Hepatocyte (in vitro differentiated cells): Measurements from ENCODE around the gene GCH1. TPM values are rescaled to one million over a fixed set of nuclear protein-coding genes. Genes with fewer than 3 reads are reported as not detected.

Source experiments
- DNase-seq: peaks from one replicate; pipeline ENCODE4 v3.0.0-alpha.2; 2016; ENCODE audit warnings: low spot score
- H2AFZ ChIP-seq: fragments of 200-600 bp; sonication (generic); 2 replicates; pipeline ENCODE4 v1.6.0; 2016; ENCODE audit warnings: antibody characterized with exemption, mild to moderate bottlenecking
- H3K27ac ChIP-seq: fragments of 200-600 bp; sonication (generic); 2 replicates; pipeline ENCODE4 v1.5.1; 2016; ENCODE audit warnings: mild to moderate bottlenecking
- H3K27me3 ChIP-seq: fragments of 200-600 bp; sonication (generic); 2 replicates; pipeline ENCODE4 v1.6.1; 2016
- H3K36me3 ChIP-seq: fragments of 200-600 bp; sonication (generic); replicated peaks from 2 replicates; pipeline ENCODE4 v1.5.1; 2016; ENCODE audit warnings: low read depth; ENCODE audit not compliant: insufficient read depth
- H3K4me1 ChIP-seq: fragments of 200-600 bp; sonication (generic); 2 replicates; pipeline ENCODE4 v1.5.1; 2016; ENCODE audit warnings: mild to moderate bottlenecking, moderate library complexity; ENCODE audit not compliant: insufficient read depth
- H3K4me2 ChIP-seq: fragments of 200-600 bp; sonication (generic); 2 replicates; pipeline ENCODE4 v1.6.0; 2016
- H3K4me3 ChIP-seq: fragments of 200-600 bp; sonication (generic); 2 replicates; pipeline ENCODE4 v1.5.1; 2016; ENCODE audit warnings: mild to moderate bottlenecking
- H3K79me2 ChIP-seq: fragments of 200-600 bp; sonication (generic); 2 replicates; pipeline ENCODE4 v1.6.0; 2017; ENCODE audit warnings: mild to moderate bottlenecking
- H3K9me2 ChIP-seq: fragments of 200-600 bp; sonication (generic); replicated peaks from 2 replicates; pipeline ENCODE4 v1.6.0; 2017; ENCODE audit warnings: mild to moderate bottlenecking; ENCODE audit not compliant: insufficient read depth
- H3K9me3 ChIP-seq: fragments of 200-600 bp; sonication (generic); 2 replicates; pipeline ENCODE4 v1.5.1; 2016; ENCODE audit warnings: low read depth, mild to moderate bottlenecking
- H4K20me1 ChIP-seq: fragments of 200-600 bp; sonication (generic); 2 replicates; pipeline ENCODE4 v1.6.0; 2016; ENCODE audit warnings: mild to moderate bottlenecking; ENCODE audit not compliant: insufficient read depth, poor library complexity, severe bottlenecking
- CTCF ChIP-seq: fragments of 200-600 bp; sonication (generic); IDR thresholded peaks from 2 replicates; pipeline ENCODE4 v1.5.1; 2016; ENCODE audit warnings: antibody characterized with exemption, mild to moderate bottlenecking; ENCODE audit not compliant: poor library complexity
- EZH2 ChIP-seq: fragments of 200-600 bp; sonication (generic); IDR thresholded peaks from 2 replicates; pipeline ENCODE4 v1.6.1; 2016; ENCODE audit warnings: antibody characterized with exemption, mild to moderate bottlenecking, borderline replicate concordance
- EZH2phosphoT487 ChIP-seq: fragments of 200-600 bp; sonication (generic); IDR thresholded peaks from one replicate; pipeline ENCODE4 v1.6.1; 2018; ENCODE audit warnings: antibody characterized with exemption, mild to moderate bottlenecking, low read depth, moderate library complexity; ENCODE audit not compliant: unreplicated experiment, severe bottlenecking
- WGBS: methylation state at CpG from one replicate; pipeline ENCODE4 v1.1.6; 2016; ENCODE audit warnings: low lambda C conversion rate; ENCODE audit errors: missing lambda C conversion rate; 5-methylcytosine and 5-hydroxymethylcytosine counted together
- polyA plus RNA-seq: library from polyadenylated mRNA; unstranded; fragments of >200 nt; fragmentation: Nextera tagmentation; extraction: Ambion mirVana; gene quantifications from 2 replicates; pipeline ENCODE4 v1.2.1, GENCODE V29; 2016
- total RNA-seq: library from RNA; depleted of rRNA; stranded (reverse); fragments of >200 nt; gene quantifications from 2 replicates; pipeline ENCODE4 v1.2.3, GENCODE V29; 2014

Gene GCH1
- total and polyA plus RNA-seq, 2 experiments from 2014 or later, result 19.3 to 29.9 TPM

DNA sequence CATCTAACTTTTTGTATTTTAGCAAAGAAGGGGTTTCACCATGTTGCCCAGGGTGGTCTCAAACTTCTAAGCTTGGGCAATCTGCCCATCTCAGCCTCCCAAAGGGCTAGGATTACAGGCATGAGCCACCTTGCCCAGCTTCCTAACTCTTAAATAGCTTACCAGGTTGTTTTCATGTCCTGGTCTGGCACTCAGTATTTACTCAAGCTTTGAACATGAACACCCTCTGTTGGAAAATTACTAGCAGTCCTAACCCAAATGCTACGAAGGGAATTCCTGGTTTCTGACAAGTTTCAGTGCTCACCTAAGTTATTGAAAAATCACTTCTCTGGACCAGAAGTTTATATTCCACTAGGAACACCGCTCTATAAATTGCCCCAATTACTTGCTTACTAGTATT lies 32.5 kb upstream of the GCH1 start:
- H2AFZ ChIP-seq, result no peak overlapping the region
- TF ChIP-seq EZH2phosphoT487 (no peak), EZH2 (no peak), CTCF (no peak)
- H3K4me1 ChIP-seq, result no peaks in the 10 kb centered on the region
- no peak for DNase-seq
- no peaks in the 10 kb centered on the region for H3K27me3 ChIP-seq
- no peaks in the 10 kb centered on the region for H3K36me3 ChIP-seq
- H4K20me1 ChIP-seq, result no peaks in the 10 kb centered on the region
- H3K9me3 ChIP-seq, result no peaks in the 10 kb centered on the region
- H3K27ac ChIP-seq, result no peak overlapping the region
- 50% methylated on average over 2 of the region's 2 CpGs for WGBS
- no peaks in the 10 kb centered on the region for H3K9me2 ChIP-seq
- H3K4me2 ChIP-seq, result no peak overlapping the region
- no peak overlapping the region for H3K4me3 ChIP-seq
- no peaks in the 10 kb centered on the region for H3K79me2 ChIP-seq

DNA sequence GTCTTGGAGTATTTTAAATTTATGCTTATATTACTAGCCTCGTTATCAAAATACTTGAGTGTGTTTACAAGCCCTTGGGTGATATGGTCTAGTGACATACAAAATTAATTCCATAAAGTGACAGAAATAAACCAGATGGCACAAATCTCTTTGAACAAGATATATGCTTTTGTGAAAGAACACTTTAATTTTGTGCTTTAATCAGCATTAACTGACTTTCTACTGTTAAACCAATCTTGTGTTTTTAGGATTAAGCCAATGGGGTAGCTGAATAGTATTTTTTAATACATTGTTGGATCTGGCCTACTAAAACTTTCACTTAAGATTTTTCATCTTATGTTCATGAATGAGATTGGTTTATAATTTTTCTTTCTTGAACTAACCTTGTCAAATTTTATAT lies 30.4 kb upstream of the GCH1 start:
- no peak overlapping the region for H3K4me2 ChIP-seq
- DNase-seq, result no peak
- WGBS, result 82% methylated on average over 1 of the region's 1 CpG
- no peaks in the 10 kb centered on the region for H4K20me1 ChIP-seq
- no peaks in the 10 kb centered on the region for H3K27me3 ChIP-seq
- H3K4me1 ChIP-seq, result no peaks in the 10 kb centered on the region
- TF ChIP-seq EZH2 (no peak), CTCF (no peak), EZH2phosphoT487 (no peak)
- H3K36me3 ChIP-seq, result no peaks in the 10 kb centered on the region
- no peaks in the 10 kb centered on the region for H3K9me3 ChIP-seq
- no peaks in the 10 kb centered on the region for H3K9me2 ChIP-seq
- H3K4me3 ChIP-seq, result no peak overlapping the region
- no peak overlapping the region for H2AFZ ChIP-seq
- H3K79me2 ChIP-seq, result no peaks in the 10 kb centered on the region
- H3K27ac ChIP-seq, result no peak overlapping the region

DNA sequence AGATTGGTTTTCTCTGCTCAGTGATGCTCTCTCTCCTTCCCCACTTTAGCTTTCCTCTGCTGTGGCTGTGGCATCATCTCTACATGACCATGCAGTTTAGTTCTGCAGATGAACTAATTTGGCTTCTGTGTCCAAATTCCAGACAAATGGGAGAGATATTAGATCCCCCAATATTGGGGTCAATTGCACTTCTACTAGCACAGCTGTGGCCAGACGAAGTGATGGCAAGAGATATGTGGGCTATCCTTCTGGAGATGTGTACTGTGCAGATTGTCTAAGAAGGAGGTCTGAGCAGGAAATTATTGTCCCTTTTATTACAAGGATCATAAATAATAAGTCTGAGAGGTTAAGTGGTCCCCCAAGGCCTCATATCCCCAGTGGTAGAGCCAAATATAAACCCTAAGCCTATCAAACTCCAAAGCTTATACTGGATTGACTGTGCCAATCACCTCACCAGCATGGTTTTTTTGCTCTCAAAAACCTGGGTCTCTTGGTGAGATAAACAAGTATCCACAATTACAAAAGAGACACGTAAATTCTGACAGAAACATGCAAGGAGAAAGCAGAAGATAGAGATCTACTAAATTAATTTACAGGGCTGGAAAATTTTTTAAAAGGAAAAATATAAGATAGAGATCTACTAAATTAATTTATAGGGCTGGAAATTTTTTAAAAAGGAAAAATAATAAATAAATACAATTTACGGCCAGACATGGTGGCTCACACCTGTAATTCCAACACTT lies 29.1 kb upstream of the GCH1 start:
- TF ChIP-seq EZH2 (no peak), EZH2phosphoT487 (no peak), CTCF (no peak)
- no peaks in the 10 kb centered on the region for H3K4me1 ChIP-seq
- no peaks in the 10 kb centered on the region for H3K9me3 ChIP-seq
- no peaks in the 10 kb centered on the region for H3K27me3 ChIP-seq
- no peak for DNase-seq
- H3K79me2 ChIP-seq, result no peaks in the 10 kb centered on the region
- no peak overlapping the region for H3K4me2 ChIP-seq
- no peak overlapping the region for H3K4me3 ChIP-seq
- H4K20me1 ChIP-seq, result no peaks in the 10 kb centered on the region
- WGBS, result 89% methylated on average over 3 of the region's 3 CpGs
- no peaks in the 10 kb centered on the region for H3K9me2 ChIP-seq
- no peaks in the 10 kb centered on the region for H3K36me3 ChIP-seq
- no peak overlapping the region for H3K27ac ChIP-seq
- no peak overlapping the region for H2AFZ ChIP-seq

- TF ChIP-seq EZH2 (no peak), CTCF (no peak), EZH2phosphoT487 (no peak)
- Histone ChIP-seq H3K27me3 (no peaks in the 10 kb centered on the region), H3K27ac (no peak overlapping the region), H4K20me1 (no peaks in the 10 kb centered on the region), H3K9me3 (no peaks in the 10 kb centered on the region), H3K9me2 (no peaks in the 10 kb centered on the region), H3K36me3 (no peaks in the 10 kb centered on the region), H2AFZ (no peak overlapping the region), H3K4me3 (no peak overlapping the region), H3K79me2 (no peaks in the 10 kb centered on the region), H3K4me2 (no peak overlapping the region), H3K4me1 (no peaks in the 10 kb centered on the region)
- whole genome bisulfite sequencing, result 97% methylated on average over 1 of the region's 1 CpG
- no peak for DNase-seq
These were observed 28.5 kb upstream of the GCH1 start for GRCh38 chr14:54931101-54931500.
